MM.1S (cell line): ENCODE results near the gene CYRIA.

ENCODE experiments used
- CTCF ChIP-seq: fragments of 300-600 bp; sonication (generic); IDR thresholded peaks from 2 replicates; pipeline ENCODE4 v1.5.1; 2016; ENCODE audit warnings: antibody characterized with exemption, low read length, mixed read lengths
- EZH2 ChIP-seq: fragments of 300-600 bp; sonication (generic); optimal IDR thresholded peaks from 2 replicates; pipeline ENCODE3; 2017; ENCODE audit warnings: low read depth, mild to moderate bottlenecking, antibody characterized with exemption, low read length, mixed read lengths
- EZH2phosphoT487 ChIP-seq: fragments of 300-600 bp; sonication (generic); IDR thresholded peaks from 2 replicates; pipeline ENCODE4 v1.6.1; 2018; ENCODE audit warnings: antibody characterized with exemption, low read length

GRCh38 chr2:16639431-16639830, 26.2 kb downstream of the CYRIA start:
- no peak for TF ChIP-seq CTCF
- TF ChIP-seq EZH2, result no peak
- no peak for TF ChIP-seq EZH2phosphoT487
